Neural cell (in vitro differentiated cells): ENCODE results near the gene HCFC2. TPM values are rescaled to one million over a fixed set of nuclear protein-coding genes. Genes with fewer than 3 reads are reported as not detected.
A peak's percentile ranks its signal among the peaks of the same experiment; 100 is the strongest.

Source experiments
- H2AFZ ChIP-seq: fragments of 200-600, 300-800 bp; sonication (generic), shearing (Covaris generic); 2 replicates; pipeline ENCODE4 v1.6.0; 2014; ENCODE audit warnings: low read depth, mild to moderate bottlenecking, antibody characterized with exemption, low read length, moderate library complexity
- H3F3A ChIP-seq: fragments of 200-600 bp; shearing (Covaris generic); 2 replicates; pipeline ENCODE4 v1.6.1; 2016; ENCODE audit warnings: mild to moderate bottlenecking, moderate library complexity, mixed read lengths, antibody characterized with exemption, low read length; ENCODE audit not compliant: insufficient read depth, poor library complexity, severe bottlenecking
- H3K27ac ChIP-seq: fragments of 200-600, 300-800 bp; sonication (generic), shearing (Covaris generic); 2 replicates; pipeline ENCODE4 v1.5.1; 2014; ENCODE audit warnings: mild to moderate bottlenecking, low read length, moderate library complexity
- H3K27me3 ChIP-seq: fragments of 300-800, 200-600 bp; sonication (generic), shearing (Covaris generic); 2 replicates; pipeline ENCODE4 v1.6.0; 2014; ENCODE audit warnings: mild to moderate bottlenecking, low read depth, low read length, moderate library complexity; ENCODE audit not compliant: insufficient read depth
- H3K36me3 ChIP-seq: fragments of 300-800, 200-600 bp; sonication (generic), shearing (Covaris generic); 2 replicates; pipeline ENCODE4 v1.5.1; 2014; ENCODE audit warnings: mild to moderate bottlenecking, antibody characterized with exemption, low read length, moderate library complexity; ENCODE audit not compliant: insufficient read depth
- H3K4me2 ChIP-seq: fragments of 300-800, 200-600 bp; sonication (generic), shearing (Covaris generic); 2 replicates; pipeline ENCODE4 v1.6.0; 2014; ENCODE audit warnings: mild to moderate bottlenecking, low read length
- H3K4me3 ChIP-seq: fragments of 300-800, 200-600 bp; sonication (generic), shearing (Covaris generic); 2 replicates; pipeline ENCODE4 v1.5.1; 2014; ENCODE audit warnings: mild to moderate bottlenecking, low read length, moderate library complexity
- H3K79me2 ChIP-seq: fragments of 200-600 bp; shearing (Covaris generic); replicated peaks from 2 replicates; pipeline ENCODE4 v1.6.0; 2014; ENCODE audit warnings: mild to moderate bottlenecking, low read length, moderate library complexity; ENCODE audit not compliant: insufficient read depth
- H3K9ac ChIP-seq: fragments of 300-800, 200-600 bp; sonication (generic), shearing (Covaris generic); 2 replicates; pipeline ENCODE4 v1.6.1; 2016; ENCODE audit warnings: mild to moderate bottlenecking, low read length, mixed read lengths
- H3K9me2 ChIP-seq: fragments of 200-600 bp; shearing (Covaris generic); 2 replicates; pipeline ENCODE4 v1.6.1; 2016; ENCODE audit warnings: mild to moderate bottlenecking, low read length, mixed read lengths; ENCODE audit not compliant: insufficient read depth
- H3K9me3 ChIP-seq: fragments of 200-600, 300-800 bp; sonication (generic), shearing (Covaris generic); 2 replicates; pipeline ENCODE4 v1.6.1; 2016; ENCODE audit warnings: mild to moderate bottlenecking, mixed run types, low read length, moderate library complexity, mixed read lengths
- H4K20me1 ChIP-seq: fragments of 200-600 bp; shearing (Covaris generic); 2 replicates; pipeline ENCODE4 v1.6.1; 2016; ENCODE audit warnings: mild to moderate bottlenecking, mixed run types; ENCODE audit not compliant: insufficient read depth
- EP300 ChIP-seq: fragments of 450-650 bp; conservative IDR thresholded peaks from 2 replicates; pipeline ENCODE4 v1.6.1; 2014; ENCODE audit warnings: antibody characterized with exemption, mild to moderate bottlenecking, moderate library complexity; ENCODE audit not compliant: poor library complexity, severe bottlenecking
- EZH2 ChIP-seq: fragments of 200-600, 300-800 bp; shearing (Covaris generic), sonication (generic); IDR thresholded peaks from 2 replicates; pipeline ENCODE4 v1.6.1; 2014; ENCODE audit warnings: antibody characterized with exemption, low read length, borderline replicate concordance, mild to moderate bottlenecking; ENCODE audit not compliant: insufficient read depth, poor library complexity, severe bottlenecking
- MXI1 ChIP-seq: fragments of 450-650 bp; conservative IDR thresholded peaks from 2 replicates; pipeline ENCODE4 v1.6.1; 2014; ENCODE audit warnings: antibody characterized with exemption, mild to moderate bottlenecking; ENCODE audit not compliant: poor library complexity, severe bottlenecking
- POLR2AphosphoS5 ChIP-seq: IDR thresholded peaks from 2 replicates; pipeline ENCODE4 v1.6.1; 2012
- RAD21 ChIP-seq: fragments of 450-650 bp; conservative IDR thresholded peaks from 2 replicates; pipeline ENCODE4 v1.6.1; 2014; ENCODE audit warnings: antibody characterized with exemption, mild to moderate bottlenecking, moderate library complexity
- SMC3 ChIP-seq: fragments of 450-650 bp; conservative IDR thresholded peaks from 2 replicates; pipeline ENCODE4 v1.6.1; 2014; ENCODE audit warnings: antibody characterized with exemption, mild to moderate bottlenecking, moderate library complexity; ENCODE audit not compliant: poor library complexity
- TAF1 ChIP-seq: IDR thresholded peaks from 2 replicates; pipeline ENCODE4 v1.6.1; 2012; ENCODE audit warnings: low read depth
- polyA plus RNA-seq: library from polyadenylated mRNA; depleted of rRNA; stranded (reverse); fragments of >200 nt; gene quantifications from 2 replicates; pipeline ENCODE4 v1.2.3, GENCODE V29; 2014
- TF ChIP-seq, protein P1 (sequence below): fragments of 450-650 bp; IDR thresholded peaks from 2 replicates; pipeline ENCODE4 v1.5.1; 2014; ENCODE audit warnings: antibody characterized with exemption, mild to moderate bottlenecking, moderate library complexity; ENCODE audit not compliant: poor library complexity, severe bottlenecking
- TF ChIP-seq, protein P2 (sequence below): IDR thresholded peaks from 2 replicates; pipeline ENCODE4 v1.6.1; 2012; ENCODE audit warnings: borderline replicate concordance

HCFC2 gene
- polyA plus RNA-seq, 1 donor from 2014 or later: 62.4 TPM

DNA sequence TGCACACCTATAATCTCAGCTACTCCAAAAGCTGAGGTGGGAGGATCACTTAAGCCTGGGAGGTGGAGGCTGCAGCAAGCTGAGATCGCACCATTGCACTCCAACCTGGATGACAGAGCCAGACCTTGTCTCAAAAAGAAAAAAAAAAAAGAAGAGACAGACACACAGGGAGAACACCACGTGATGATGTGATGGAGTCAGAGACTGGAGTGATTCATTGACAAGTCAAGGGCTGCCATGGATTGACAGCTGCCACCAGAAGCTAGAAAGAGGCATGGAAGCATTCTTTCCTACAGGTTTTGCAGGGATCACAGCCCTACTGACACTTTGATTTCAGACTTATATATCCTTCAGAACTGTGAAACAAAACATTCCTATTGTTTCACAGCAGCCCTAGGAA, 3.5 kb upstream of the HCFC2 start:
- H4K20me1 ChIP-seq: no peaks in the 10 kb centered on the region
- no peaks in the 10 kb centered on the region for H3K9me3 ChIP-seq
- no peaks in the 10 kb centered on the region for H3K36me3 ChIP-seq
- H3K79me2 ChIP-seq: peaks cover 9% of the 10 kb centered on the region
- H3K4me2 ChIP-seq: no peak overlapping the region
- H3K4me3 ChIP-seq: peak overlapping the region; percentile 26
- no peaks in the 10 kb centered on the region for H3K9me2 ChIP-seq
- no peak for TF ChIP-seq TAF1
- TF ChIP-seq, protein P1, sequence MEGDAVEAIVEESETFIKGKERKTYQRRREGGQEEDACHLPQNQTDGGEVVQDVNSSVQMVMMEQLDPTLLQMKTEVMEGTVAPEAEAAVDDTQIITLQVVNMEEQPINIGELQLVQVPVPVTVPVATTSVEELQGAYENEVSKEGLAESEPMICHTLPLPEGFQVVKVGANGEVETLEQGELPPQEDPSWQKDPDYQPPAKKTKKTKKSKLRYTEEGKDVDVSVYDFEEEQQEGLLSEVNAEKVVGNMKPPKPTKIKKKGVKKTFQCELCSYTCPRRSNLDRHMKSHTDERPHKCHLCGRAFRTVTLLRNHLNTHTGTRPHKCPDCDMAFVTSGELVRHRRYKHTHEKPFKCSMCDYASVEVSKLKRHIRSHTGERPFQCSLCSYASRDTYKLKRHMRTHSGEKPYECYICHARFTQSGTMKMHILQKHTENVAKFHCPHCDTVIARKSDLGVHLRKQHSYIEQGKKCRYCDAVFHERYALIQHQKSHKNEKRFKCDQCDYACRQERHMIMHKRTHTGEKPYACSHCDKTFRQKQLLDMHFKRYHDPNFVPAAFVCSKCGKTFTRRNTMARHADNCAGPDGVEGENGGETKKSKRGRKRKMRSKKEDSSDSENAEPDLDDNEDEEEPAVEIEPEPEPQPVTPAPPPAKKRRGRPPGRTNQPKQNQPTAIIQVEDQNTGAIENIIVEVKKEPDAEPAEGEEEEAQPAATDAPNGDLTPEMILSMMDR: no peak
- TF ChIP-seq EZH2: no peak
- TF ChIP-seq MXI1: no peak
- no peak for TF ChIP-seq RAD21
- TF ChIP-seq, protein P2, sequence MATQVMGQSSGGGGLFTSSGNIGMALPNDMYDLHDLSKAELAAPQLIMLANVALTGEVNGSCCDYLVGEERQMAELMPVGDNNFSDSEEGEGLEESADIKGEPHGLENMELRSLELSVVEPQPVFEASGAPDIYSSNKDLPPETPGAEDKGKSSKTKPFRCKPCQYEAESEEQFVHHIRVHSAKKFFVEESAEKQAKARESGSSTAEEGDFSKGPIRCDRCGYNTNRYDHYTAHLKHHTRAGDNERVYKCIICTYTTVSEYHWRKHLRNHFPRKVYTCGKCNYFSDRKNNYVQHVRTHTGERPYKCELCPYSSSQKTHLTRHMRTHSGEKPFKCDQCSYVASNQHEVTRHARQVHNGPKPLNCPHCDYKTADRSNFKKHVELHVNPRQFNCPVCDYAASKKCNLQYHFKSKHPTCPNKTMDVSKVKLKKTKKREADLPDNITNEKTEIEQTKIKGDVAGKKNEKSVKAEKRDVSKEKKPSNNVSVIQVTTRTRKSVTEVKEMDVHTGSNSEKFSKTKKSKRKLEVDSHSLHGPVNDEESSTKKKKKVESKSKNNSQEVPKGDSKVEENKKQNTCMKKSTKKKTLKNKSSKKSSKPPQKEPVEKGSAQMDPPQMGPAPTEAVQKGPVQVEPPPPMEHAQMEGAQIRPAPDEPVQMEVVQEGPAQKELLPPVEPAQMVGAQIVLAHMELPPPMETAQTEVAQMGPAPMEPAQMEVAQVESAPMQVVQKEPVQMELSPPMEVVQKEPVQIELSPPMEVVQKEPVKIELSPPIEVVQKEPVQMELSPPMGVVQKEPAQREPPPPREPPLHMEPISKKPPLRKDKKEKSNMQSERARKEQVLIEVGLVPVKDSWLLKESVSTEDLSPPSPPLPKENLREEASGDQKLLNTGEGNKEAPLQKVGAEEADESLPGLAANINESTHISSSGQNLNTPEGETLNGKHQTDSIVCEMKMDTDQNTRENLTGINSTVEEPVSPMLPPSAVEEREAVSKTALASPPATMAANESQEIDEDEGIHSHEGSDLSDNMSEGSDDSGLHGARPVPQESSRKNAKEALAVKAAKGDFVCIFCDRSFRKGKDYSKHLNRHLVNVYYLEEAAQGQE: peak; percentile 31
- TF ChIP-seq SMC3: no peak
- TF ChIP-seq EP300: peak; percentile 94
- TF ChIP-seq POLR2AphosphoS5: peak; percentile 62
- H3K27me3 ChIP-seq: no peaks in the 10 kb centered on the region
- no peaks in the 10 kb centered on the region for H3F3A ChIP-seq
- peak overlapping the region; percentile 69 for H3K27ac ChIP-seq
- H2AFZ ChIP-seq: no peak overlapping the region
- peak overlapping the region; percentile 22 for H3K9ac ChIP-seq

DNA sequence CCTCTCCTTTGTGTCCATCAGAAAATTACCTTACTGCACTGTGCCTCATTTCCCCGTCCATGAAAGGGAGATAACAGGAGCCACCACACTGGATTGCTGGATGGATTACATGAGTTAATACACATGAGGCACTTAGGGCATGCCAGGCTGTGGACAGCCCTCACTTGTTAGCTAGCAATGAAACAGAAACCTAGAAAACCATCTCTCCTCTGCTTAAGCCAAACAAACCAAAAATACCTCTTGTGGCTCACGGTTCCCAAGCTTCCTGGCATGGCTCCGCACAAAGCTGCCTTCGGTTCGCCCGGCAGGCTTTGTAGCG, 660 bp upstream of the HCFC2 start:
- Histone ChIP-seq H2AFZ (peak overlapping the region; percentile 88), H3K27ac (peak overlapping the region; percentile 91), H3K9ac (peak overlapping the region; percentile 88), H4K20me1 (no peaks in the 10 kb centered on the region), H3K27me3 (no peaks in the 10 kb centered on the region), H3K79me2 (peaks cover 22% of the 10 kb centered on the region), H3K9me2 (no peaks in the 10 kb centered on the region), H3F3A (no peaks in the 10 kb centered on the region), H3K9me3 (no peaks in the 10 kb centered on the region), H3K4me3 (peak overlapping the region; percentile 98), H3K36me3 (no peaks in the 10 kb centered on the region), H3K4me2 (peak overlapping the region; percentile 54)
- TF ChIP-seq RAD21: no peak
- TF ChIP-seq, protein P2: peak; percentile 37
